ENCODE measurements around the gene REPS1.
A peak's percentile ranks its signal among the peaks of the same experiment; 100 is the strongest.

Gene REPS1

DNA sequence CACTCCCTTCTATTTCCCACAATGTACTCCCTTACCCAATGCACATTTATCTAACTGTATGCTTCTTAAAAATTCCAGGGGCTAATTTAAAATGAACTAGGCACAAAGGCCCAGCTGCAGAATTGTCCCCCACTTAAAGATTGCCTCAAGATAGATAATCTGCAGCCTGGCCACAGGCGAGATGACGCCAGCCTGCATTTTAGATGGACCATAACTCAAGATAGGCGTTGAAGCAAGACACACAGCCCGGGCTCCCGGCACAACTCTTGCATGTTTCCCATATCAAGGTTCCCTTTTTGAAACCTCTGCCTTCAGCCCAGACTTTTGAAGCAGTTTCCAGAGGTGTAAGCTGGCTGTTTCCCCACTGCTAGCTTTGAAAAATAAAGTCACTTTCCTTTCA is 3.2 kb upstream of the REPS1 start:
- TF ChIP-seq, protein P1, sequence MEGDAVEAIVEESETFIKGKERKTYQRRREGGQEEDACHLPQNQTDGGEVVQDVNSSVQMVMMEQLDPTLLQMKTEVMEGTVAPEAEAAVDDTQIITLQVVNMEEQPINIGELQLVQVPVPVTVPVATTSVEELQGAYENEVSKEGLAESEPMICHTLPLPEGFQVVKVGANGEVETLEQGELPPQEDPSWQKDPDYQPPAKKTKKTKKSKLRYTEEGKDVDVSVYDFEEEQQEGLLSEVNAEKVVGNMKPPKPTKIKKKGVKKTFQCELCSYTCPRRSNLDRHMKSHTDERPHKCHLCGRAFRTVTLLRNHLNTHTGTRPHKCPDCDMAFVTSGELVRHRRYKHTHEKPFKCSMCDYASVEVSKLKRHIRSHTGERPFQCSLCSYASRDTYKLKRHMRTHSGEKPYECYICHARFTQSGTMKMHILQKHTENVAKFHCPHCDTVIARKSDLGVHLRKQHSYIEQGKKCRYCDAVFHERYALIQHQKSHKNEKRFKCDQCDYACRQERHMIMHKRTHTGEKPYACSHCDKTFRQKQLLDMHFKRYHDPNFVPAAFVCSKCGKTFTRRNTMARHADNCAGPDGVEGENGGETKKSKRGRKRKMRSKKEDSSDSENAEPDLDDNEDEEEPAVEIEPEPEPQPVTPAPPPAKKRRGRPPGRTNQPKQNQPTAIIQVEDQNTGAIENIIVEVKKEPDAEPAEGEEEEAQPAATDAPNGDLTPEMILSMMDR (IDR thresholded peaks at IDR 0.05; ENCODE audit: insufficient read depth, low read length, missing control alignments), result no peak
- CTCF ChIA-PET, result interaction anchor here (0.9 to 1.4 kb wide), 4 partner anchors 9 to 402 kb away, joined by 3 to 11 read pairs (median 4); no protein-coding TSS in a partner anchor
- H3K4me3 ChIP-seq (ENCODE audit: low read depth, low read length), result no peak overlapping the region
- POLR2A ChIA-PET, result no interaction called here
- no peak for DNase-seq (ENCODE audit: low read depth, low spot score)

GRCh38 chr6:138989098-138989983 is 1.3 kb upstream of the REPS1 start:
- H3K4me3 ChIP-seq (ENCODE audit: low read depth, low read length), result no peak overlapping the region
- TF ChIP-seq, protein P1 (IDR thresholded peaks at IDR 0.05; ENCODE audit: insufficient read depth, low read length, missing control alignments), result no peak
- ChIA-PET CTCF (interaction anchor here (0.6 to 7.0 kb wide), 37 partner anchors 8 to 873 kb away, joined by 3 to 123 read pairs (median 4); partner anchors contain the start of gene ECT2L), POLR2A (interaction anchor here (0.6 kb wide), 1 partner anchor 170 kb away, joined by 5 read pairs; no protein-coding TSS in a partner anchor)
- DNase-seq (ENCODE audit: low read depth, low spot score), result no peak

- ChIA-PET POLR2A (no interaction called here), CTCF (interaction anchor here (0.6 to 7.0 kb wide), 34 partner anchors 9 to 376 kb away, joined by 3 to 123 read pairs (median 4); partner anchors contain the start of gene ECT2L)
- TF ChIP-seq, protein P1 (IDR thresholded peaks at IDR 0.05; ENCODE audit: insufficient read depth, low read length, missing control alignments), result no peak
- peak overlapping the region; percentile 86 for H3K4me3 ChIP-seq (ENCODE audit: low read depth, low read length)
- no peak for DNase-seq (ENCODE audit: low read depth, low spot score)
These were observed 399 bp upstream of the REPS1 start for GRCh38 chr6:138988469-138988834.

GRCh38 chr6:138987080-138987642 is 892 bp downstream of the REPS1 start:
- DNase-seq (ENCODE audit: low read depth, low spot score), result no peak
- H3K4me3 ChIP-seq (ENCODE audit: low read depth, low read length), result peak overlapping the region; percentile 86
- CTCF ChIA-PET, result interaction anchor here (0.9 to 7.0 kb wide), 16 partner anchors 8 to 872 kb away, joined by 3 to 123 read pairs (median 4); no protein-coding TSS in a partner anchor
- POLR2A ChIA-PET, result interaction anchor here (1.3 kb wide), 1 partner anchor 14 kb away, joined by 3 read pairs; no protein-coding TSS in a partner anchor
- TF ChIP-seq, protein P1 (IDR thresholded peaks at IDR 0.05; ENCODE audit: insufficient read depth, low read length, missing control alignments), result no peak

DNA sequence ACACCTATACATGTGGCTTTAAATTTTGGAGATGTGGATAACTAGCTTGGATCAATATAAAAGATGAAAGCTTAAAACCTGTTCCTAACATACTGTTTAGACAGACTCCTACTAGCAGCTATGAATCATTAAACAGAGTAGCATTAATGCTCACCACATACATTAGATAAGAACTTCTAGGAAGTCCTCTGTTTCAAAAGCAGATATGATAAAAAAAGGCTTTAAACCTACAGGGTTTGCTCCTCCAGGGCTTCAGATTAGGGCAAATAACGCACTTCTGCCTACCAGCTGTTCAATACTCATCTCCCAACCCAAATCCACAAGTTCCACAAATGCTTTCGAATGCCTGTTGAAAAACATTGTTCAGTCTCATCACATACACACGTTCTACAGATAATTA is 1.5 kb downstream of the REPS1 start:
- DNase-seq (ENCODE audit: low read depth, low spot score), result no peak
- TF ChIP-seq, protein P1 (IDR thresholded peaks at IDR 0.05; ENCODE audit: insufficient read depth, low read length, missing control alignments), result no peak
- CTCF ChIA-PET, result interaction anchor here (0.9 to 7.0 kb wide), 9 partner anchors 11 to 379 kb away, joined by 3 to 123 read pairs (median 5); no protein-coding TSS in a partner anchor
- H3K4me3 ChIP-seq (ENCODE audit: low read depth, low read length), result peak overlapping the region; percentile 86
- POLR2A ChIA-PET, result interaction anchor here (1.3 kb wide), 1 partner anchor 13 kb away, joined by 3 read pairs; no protein-coding TSS in a partner anchor

DNA sequence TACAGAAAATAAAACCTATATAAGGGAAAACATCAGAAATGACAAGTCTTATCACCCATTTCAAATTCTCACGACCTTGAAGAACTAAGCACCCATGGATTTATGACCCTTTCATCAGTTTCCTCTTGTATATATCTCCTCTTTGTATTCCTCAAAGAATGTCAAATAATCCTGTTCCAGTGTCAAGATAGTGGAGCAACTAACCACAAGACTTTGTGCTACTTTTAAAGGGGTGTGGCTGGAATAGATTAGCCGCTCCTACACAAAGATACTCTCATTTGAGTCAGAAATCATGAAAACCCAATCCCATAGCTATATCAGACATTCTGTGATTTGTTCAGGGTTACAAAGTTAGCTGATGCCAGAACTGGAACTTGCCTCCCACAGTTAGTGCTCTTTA is 6.6 kb downstream of the REPS1 start:
- POLR2A ChIA-PET, result no interaction called here
- TF ChIP-seq, protein P1 (IDR thresholded peaks at IDR 0.05; ENCODE audit: insufficient read depth, low read length, missing control alignments), result no peak
- DNase-seq (ENCODE audit: low read depth, low spot score), result no peak
- H3K4me3 ChIP-seq (ENCODE audit: low read depth, low read length), result no peak overlapping the region
- CTCF ChIA-PET, result interaction anchor here (0.6 kb wide), 1 partner anchor 8 kb away, joined by 3 read pairs; no protein-coding TSS in a partner anchor
